ENCODE results near the gene GLI3. TPM values are rescaled to one million over a fixed set of nuclear protein-coding genes. Genes with fewer than 3 reads are reported as not detected.

The GLI3 gene
- total and polyA plus RNA-seq, 8 donors = 0.29 to 7.0 (median 2.3) TPM

GRCh38 chr7:41927380-41927779, 309.6 kb downstream of the GLI3 start:
- TF ChIP-seq POLR2AphosphoS5 (IDR thresholded peaks at IDR 0.05) = no peak
- TF ChIP-seq, protein P1, sequence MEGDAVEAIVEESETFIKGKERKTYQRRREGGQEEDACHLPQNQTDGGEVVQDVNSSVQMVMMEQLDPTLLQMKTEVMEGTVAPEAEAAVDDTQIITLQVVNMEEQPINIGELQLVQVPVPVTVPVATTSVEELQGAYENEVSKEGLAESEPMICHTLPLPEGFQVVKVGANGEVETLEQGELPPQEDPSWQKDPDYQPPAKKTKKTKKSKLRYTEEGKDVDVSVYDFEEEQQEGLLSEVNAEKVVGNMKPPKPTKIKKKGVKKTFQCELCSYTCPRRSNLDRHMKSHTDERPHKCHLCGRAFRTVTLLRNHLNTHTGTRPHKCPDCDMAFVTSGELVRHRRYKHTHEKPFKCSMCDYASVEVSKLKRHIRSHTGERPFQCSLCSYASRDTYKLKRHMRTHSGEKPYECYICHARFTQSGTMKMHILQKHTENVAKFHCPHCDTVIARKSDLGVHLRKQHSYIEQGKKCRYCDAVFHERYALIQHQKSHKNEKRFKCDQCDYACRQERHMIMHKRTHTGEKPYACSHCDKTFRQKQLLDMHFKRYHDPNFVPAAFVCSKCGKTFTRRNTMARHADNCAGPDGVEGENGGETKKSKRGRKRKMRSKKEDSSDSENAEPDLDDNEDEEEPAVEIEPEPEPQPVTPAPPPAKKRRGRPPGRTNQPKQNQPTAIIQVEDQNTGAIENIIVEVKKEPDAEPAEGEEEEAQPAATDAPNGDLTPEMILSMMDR (IDR thresholded peaks at IDR 0.05) = no peak
- TF ChIP-seq EP300 (IDR thresholded peaks at IDR 0.05) = no peak
- no peak for TF ChIP-seq POLR2A (IDR thresholded peaks at IDR 0.05)
- 72 to 86% (median 79%) methylated on average over 6 of the region's 6 CpGs for WGBS, 5 donors
- Histone ChIP-seq H3K27ac (no peak overlapping the region), H3K27me3 (no peaks in the 10 kb centered on the region), H3K4me3 (no peak overlapping the region), H3K9me3 (no peaks in the 10 kb centered on the region), H3K36me3 (no peaks in the 10 kb centered on the region), H3K4me1 (no peaks in the 10 kb centered on the region)
- DNase-seq = no peak
- intact Hi-C loops (cut with DNase I; ENCODE audit: low total_unique reads) = no loop called here

DNA sequence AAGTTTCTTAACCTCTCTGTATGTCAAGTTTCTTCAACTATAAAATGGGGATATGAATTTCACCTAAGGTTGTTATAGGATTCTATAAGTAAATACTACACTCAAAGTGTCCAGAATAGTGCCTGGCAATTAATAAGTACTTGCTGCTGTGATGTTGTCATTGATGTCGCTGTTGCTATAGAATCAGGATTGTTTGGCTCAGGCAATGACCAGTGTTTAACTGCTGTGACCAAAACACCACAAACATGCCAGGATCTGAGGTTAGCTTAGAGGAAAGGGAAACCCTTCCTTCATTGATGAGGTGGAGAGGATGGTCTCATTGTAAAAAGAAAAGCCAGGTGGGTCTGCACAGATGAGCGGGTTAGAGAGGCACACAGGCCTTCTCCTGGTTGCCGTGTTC, 311.1 kb downstream of the GLI3 start:
- WGBS, 5 donors = 77 to 95% (median 92%) methylated on average over 3 of the region's 3 CpGs
- H3K4me1 ChIP-seq = peaks cover 0 to 4% (median 0%) of the 10 kb centered on the region in 4 donors
- H3K27me3 ChIP-seq = no peaks in the 10 kb centered on the region
- H3K36me3 ChIP-seq = no peaks in the 10 kb centered on the region
- no peak overlapping the region for H3K4me3 ChIP-seq
- DNase-seq = peak in 1 of 2 donors; percentile 19
- no peaks in the 10 kb centered on the region for H3K9me3 ChIP-seq
- H3K27ac ChIP-seq = no peak overlapping the region
- intact Hi-C loops (cut with DNase I; ENCODE audit: low total_unique reads) = no loop called here
- TF ChIP-seq EP300 (IDR thresholded peaks at IDR 0.05) (no peak), POLR2A (IDR thresholded peaks at IDR 0.05) (no peak), POLR2AphosphoS5 (IDR thresholded peaks at IDR 0.05) (no peak)
- TF ChIP-seq, protein P1 (IDR thresholded peaks at IDR 0.05) = no peak

- WGBS, 5 donors = 80 to 86% (median 84%) methylated on average over 9 of the region's 9 CpGs
- Histone ChIP-seq H3K4me3 (no peak overlapping the region), H3K4me1 (peaks cover 0 to 4% (median 0%) of the 10 kb centered on the region in 4 donors), H3K9me3 (no peaks in the 10 kb centered on the region), H3K27me3 (no peaks in the 10 kb centered on the region), H3K36me3 (no peaks in the 10 kb centered on the region), H3K27ac (no peak overlapping the region)
- DNase-seq = no peak
- TF ChIP-seq EP300 (IDR thresholded peaks at IDR 0.05) (no peak), POLR2AphosphoS5 (IDR thresholded peaks at IDR 0.05) (no peak), POLR2A (IDR thresholded peaks at IDR 0.05) (no peak)
- TF ChIP-seq, protein P1 (IDR thresholded peaks at IDR 0.05) = no peak
- intact Hi-C loops (cut with DNase I; ENCODE audit: low total_unique reads) = no loop called here
Measured at GRCh38 chr7:41924796-41925195, 312.2 kb downstream of the GLI3 start.

- no peaks in the 10 kb centered on the region for H3K27me3 ChIP-seq
- no peak overlapping the region for H3K4me3 ChIP-seq
- 60 to 76% (median 61%) methylated on average over 2 of the region's 2 CpGs for WGBS, 5 donors
- H3K4me1 ChIP-seq = peaks cover 0 to 4% (median 0%) of the 10 kb centered on the region in 4 donors
- no peaks in the 10 kb centered on the region for H3K9me3 ChIP-seq
- H3K36me3 ChIP-seq = no peaks in the 10 kb centered on the region
- DNase-seq = no peak
- TF ChIP-seq POLR2A (IDR thresholded peaks at IDR 0.05) = no peak
- TF ChIP-seq, protein P1 (IDR thresholded peaks at IDR 0.05) = no peak
- no peak for TF ChIP-seq EP300 (IDR thresholded peaks at IDR 0.05)
- no peak for TF ChIP-seq POLR2AphosphoS5 (IDR thresholded peaks at IDR 0.05)
- no peak overlapping the region for H3K27ac ChIP-seq
- intact Hi-C loops (cut with DNase I; ENCODE audit: low total_unique reads) = no loop called here
Measured at GRCh38 chr7:41922373-41922772, 314.6 kb downstream of the GLI3 start.

Data from stomach (tissue), 9 donors.